PC-9 (cell line): Measurements from ENCODE around the gene OSM.

ENCODE experiments used
- CTCF ChIP-seq: fragments of 200-600 bp; sonication (generic); conservative IDR thresholded peaks from 2 replicates; pipeline ENCODE4 v1.6.1; 2017; ENCODE audit warnings: mixed run types, antibody characterized with exemption, mild to moderate bottlenecking, moderate library complexity
- EZH2 ChIP-seq: fragments of 200-600 bp; sonication (generic); IDR thresholded peaks from 2 replicates; pipeline ENCODE4 v1.8.0; 2017; ENCODE audit warnings: antibody characterized with exemption, low read depth

GRCh38 chr22:30285846-30286200 lies 19.2 kb upstream of the OSM start:
- TF ChIP-seq CTCF (no peak), EZH2 (no peak)
